PC-3 (cell line): ENCODE data around the gene MAPK8IP1.

Experiments used
- CTCF ChIP-seq: fragments of 300-600 bp; sonication (generic); conservative IDR thresholded peaks from 2 replicates; pipeline ENCODE4 v1.5.1; 2017; ENCODE audit warnings: antibody characterized with exemption, low read depth, mild to moderate bottlenecking, low read length
- EZH2phosphoT487 ChIP-seq: fragments of 300-600 bp; sonication (generic); IDR thresholded peaks from 2 replicates; pipeline ENCODE4 v1.6.1; 2018; ENCODE audit warnings: mild to moderate bottlenecking, antibody characterized with exemption, low read length, borderline replicate concordance

- no peak for TF ChIP-seq EZH2phosphoT487
- TF ChIP-seq CTCF: no peak
Measured at GRCh38 chr11:45857961-45858474, 27.4 kb upstream of the MAPK8IP1 start.
